ENCODE results near the gene MAST4. TPM values are rescaled to one million over a fixed set of nuclear protein-coding genes. Genes with fewer than 3 reads are reported as not detected.

MAST4 gene
- total and polyA plus RNA-seq, 2 of the 13 experiments (the other 11 are each of a cell fraction or from before 2014, with no cell fraction given), result 3.4 to 3.7 TPM

- TF ChIP-seq ATF6 (CRISPR knock-in tag; conservative IDR thresholded peaks at IDR 0.05) (no peak), ZNF776 (CRISPR knock-in tag; IDR thresholded peaks at IDR 0.05) (no peak)
These were observed 601.3 kb downstream of the MAST4 start (continued) for GRCh38 chr5:67197536-67197935.

DNA sequence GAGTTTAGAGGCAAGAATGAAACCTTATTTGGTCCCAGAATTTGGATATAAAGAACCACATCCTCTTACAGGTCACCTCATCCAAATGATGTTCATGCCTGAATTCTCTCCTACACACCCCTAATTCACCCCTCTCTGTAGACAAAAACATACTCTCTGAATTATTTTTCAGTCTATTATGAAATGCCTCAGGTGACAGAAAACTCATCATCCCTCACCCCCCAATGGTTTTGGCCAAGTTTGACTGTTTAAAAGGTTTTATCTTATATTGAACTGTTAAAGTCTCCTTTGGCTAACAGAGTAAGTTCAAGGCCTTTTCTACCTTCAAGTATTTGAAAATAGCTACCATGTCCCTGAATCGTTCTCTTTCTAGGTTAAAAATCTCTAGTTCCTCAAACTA is 602.7 kb downstream of the MAST4 start:
- no peaks in the 10 kb centered on the region for H3K4me1 ChIP-seq (ENCODE audit: insufficient read depth, low read length)
- H3K79me2 ChIP-seq (ENCODE audit: insufficient read depth, low read length), result no peaks in the 10 kb centered on the region
- no peaks in the 10 kb centered on the region for H4K20me1 ChIP-seq (ENCODE audit: insufficient read depth, low read length)
- no peak overlapping the region for H3K4me2 ChIP-seq (ENCODE audit: low read depth, low read length)
- BruUV-seq (replicated peaks), result no TSS peak
- no peak for FAIRE-seq
- CTCF ChIA-PET (ENCODE audit: low intra/inter-chr PET ratio, low total read pairs), result no interaction called here
- no peak overlapping the region for H3K9ac ChIP-seq (ENCODE audit: insufficient read depth, low read depth, low read length)
- no peaks in the 10 kb centered on the region for H3K27me3 ChIP-seq (ENCODE audit: control insufficient read depth in 1 of 2, insufficient read depth in 2 of 2, low read length in 2 of 2)
- H3K36me3 ChIP-seq (replicated peaks in 1 of 2; ENCODE audit: control insufficient read depth in 1 of 2, insufficient read depth in 2 of 2, low read length in 2 of 2), result no peaks in the 10 kb centered on the region
- H3K27ac ChIP-seq (ENCODE audit: extremely low read length, insufficient read depth, low read length), result no peak overlapping the region
- H2AFZ ChIP-seq (ENCODE audit: low read length), result no peak overlapping the region
- in situ Hi-C loops (cut with HindIII; ENCODE audit: extremely low pct_ligation_motif_present, low pct_unique_long_range_greater_than_20kb) (no loop called here), intact Hi-C loops (cut with micrococcal nuclease; ENCODE audit: unreplicated experiment) (no loop called here)
- no peaks in the 10 kb centered on the region; the same call in 1 of the 2 replicates for H3K9me3 ChIP-seq (ENCODE audit: low read length)
- 0% methylated on average over 1 of the region's 1 CpG for WGBS (ENCODE audit: low lambda C conversion rate)
- no peak for DNase-seq (ENCODE audit: low spot score)
- POLR2A ChIA-PET, result no interaction called here
- TF ChIP-seq ZNF580 (CRISPR knock-in tag; IDR thresholded peaks at IDR 0.05; ENCODE audit: borderline replicate concordance, low read depth) (no peak), ZNF329 (CRISPR knock-in tag; IDR thresholded peaks at IDR 0.05; ENCODE audit: low read depth) (no peak), E2F1 (CRISPR knock-in tag; IDR thresholded peaks at IDR 0.05) (no peak), JUNB (CRISPR knock-in tag; IDR thresholded peaks at IDR 0.05; ENCODE audit: borderline replicate concordance) (no peak), ZMYM4 (CRISPR knock-in tag; IDR thresholded peaks at IDR 0.05) (no peak), ZNF619 (CRISPR knock-in tag; IDR thresholded peaks at IDR 0.05) (no peak), ZNF343 (CRISPR knock-in tag; IDR thresholded peaks at IDR 0.05) (no peak), KLF16 (CRISPR knock-in tag; IDR thresholded peaks at IDR 0.05) (no peak), GLI4 (CRISPR knock-in tag; IDR thresholded peaks at IDR 0.05; ENCODE audit: borderline replicate concordance) (no peak), ZNF598 (CRISPR knock-in tag; IDR thresholded peaks at IDR 0.05; ENCODE audit: borderline replicate concordance) (no peak), ZNF17 (CRISPR knock-in tag; IDR thresholded peaks at IDR 0.05) (no peak), ZNF275 (CRISPR knock-in tag; IDR thresholded peaks at IDR 0.05; ENCODE audit: borderline replicate concordance) (no peak)
- no peak for ATAC-seq
- no peak overlapping the region for H3K4me3 ChIP-seq (replicated peaks in 1 of 3; ENCODE audit: insufficient read depth in 1 of 3, low read depth in 2 of 3, low read length in 3 of 3)

All from HepG2 (cell line).